Activated CD4-positive, alpha-beta T cell treated with anti-CD3 and anti-CD28 coated beads, Interleukin-2, amount 10 ng/mL, durations not matched to agents 24 days and 14 days (primary cell): Measurements from ENCODE around the gene MGMT. TPM values are rescaled to one million over a fixed set of nuclear protein-coding genes. Genes with fewer than 3 reads are reported as not detected.

ENCODE experiments used
- DNase-seq: peaks from one replicate; pipeline ENCODE4 v3.0.0; 2022
- H3K27ac Mint-ChIP-seq: one replicate; pipeline ENCODE4 v1.8.0; 2022; ENCODE audit warnings: mild to moderate bottlenecking, mixed read lengths
- H3K27me3 Mint-ChIP-seq: one replicate; pipeline ENCODE4 v1.8.0; 2022; ENCODE audit warnings: mixed read lengths
- H3K36me3 Mint-ChIP-seq: one replicate; pipeline ENCODE4 v1.8.0; 2022; ENCODE audit warnings: low read depth, mild to moderate bottlenecking, mixed read lengths
- H3K4me1 Mint-ChIP-seq: one replicate; pipeline ENCODE4 v1.8.0; 2021; ENCODE audit warnings: mixed read lengths
- H3K4me3 Mint-ChIP-seq: one replicate; pipeline ENCODE4 v1.8.0; 2022; ENCODE audit warnings: mild to moderate bottlenecking, moderate library complexity, mixed read lengths
- H3K9me3 Mint-ChIP-seq: one replicate; pipeline ENCODE4 v1.8.0; 2021; ENCODE audit warnings: mixed read lengths
- intact Hi-C: fragments of 100-400 bp; cut with micrococcal nuclease; formaldehyde crosslinking; loops from one replicate; pipeline ENCODE4 v1.15.1; 2023
- total RNA-seq: library from RNA; stranded (reverse); gene quantifications from 2 replicates; pipeline ENCODE4 v1.2.3, GENCODE V29; 2022

Gene MGMT
- total RNA-seq, 1 donor from 2014 or later, result 19.5 TPM

DNA sequence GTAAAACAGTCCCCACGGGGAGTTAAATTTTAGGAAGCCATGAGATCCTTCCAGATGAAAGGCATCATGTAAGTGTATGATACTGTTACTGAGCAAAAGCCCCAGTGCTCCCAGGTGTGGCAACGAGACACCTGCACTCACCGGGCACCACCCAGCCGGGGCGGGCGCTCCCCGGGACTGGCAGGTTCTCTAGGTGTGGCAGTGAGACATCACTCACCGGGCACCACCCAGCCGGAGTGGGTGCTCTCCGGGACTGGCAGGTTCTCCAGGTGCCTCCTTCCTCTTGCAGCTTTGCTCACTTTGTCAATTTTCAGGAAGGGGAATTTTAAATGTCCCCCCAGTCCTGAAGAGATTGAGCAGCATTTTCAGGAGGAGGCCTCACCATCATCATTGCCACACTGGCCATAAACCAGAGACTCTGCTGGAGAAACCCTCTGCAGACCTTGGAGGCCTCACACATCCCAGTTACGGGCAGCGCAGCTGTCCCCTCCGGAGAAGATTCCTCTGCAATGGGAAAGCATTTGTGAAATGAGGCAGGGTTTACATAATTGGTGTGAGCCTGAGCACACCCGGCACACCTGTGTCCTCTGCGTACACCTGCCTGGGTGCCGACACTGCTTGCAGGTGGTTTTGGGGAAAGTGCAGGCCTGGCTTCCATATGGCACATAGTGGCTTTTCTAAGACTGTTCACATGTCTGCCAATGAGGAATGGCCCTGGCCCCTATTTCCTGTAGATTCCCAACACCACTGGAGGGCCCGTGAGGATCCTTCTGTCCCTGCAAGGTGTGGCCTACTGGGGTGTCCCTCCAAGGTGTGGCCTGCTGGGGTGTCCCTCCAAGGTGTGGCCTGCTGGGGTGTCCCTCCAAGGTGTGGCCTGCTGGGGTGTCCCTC lies 305.7 kb downstream of the MGMT start:
- no peaks in the 10 kb centered on the region for H3K27me3 Mint-ChIP-seq
- no peak for DNase-seq
- H3K4me1 Mint-ChIP-seq, result no peaks in the 10 kb centered on the region
- intact Hi-C loops, result no loop called here
- H3K4me3 Mint-ChIP-seq, result no peak overlapping the region
- H3K27ac Mint-ChIP-seq, result no peak overlapping the region
- H3K36me3 Mint-ChIP-seq, result no peaks in the 10 kb centered on the region
- H3K9me3 Mint-ChIP-seq, result peaks cover 1% of the 10 kb centered on the region

DNA sequence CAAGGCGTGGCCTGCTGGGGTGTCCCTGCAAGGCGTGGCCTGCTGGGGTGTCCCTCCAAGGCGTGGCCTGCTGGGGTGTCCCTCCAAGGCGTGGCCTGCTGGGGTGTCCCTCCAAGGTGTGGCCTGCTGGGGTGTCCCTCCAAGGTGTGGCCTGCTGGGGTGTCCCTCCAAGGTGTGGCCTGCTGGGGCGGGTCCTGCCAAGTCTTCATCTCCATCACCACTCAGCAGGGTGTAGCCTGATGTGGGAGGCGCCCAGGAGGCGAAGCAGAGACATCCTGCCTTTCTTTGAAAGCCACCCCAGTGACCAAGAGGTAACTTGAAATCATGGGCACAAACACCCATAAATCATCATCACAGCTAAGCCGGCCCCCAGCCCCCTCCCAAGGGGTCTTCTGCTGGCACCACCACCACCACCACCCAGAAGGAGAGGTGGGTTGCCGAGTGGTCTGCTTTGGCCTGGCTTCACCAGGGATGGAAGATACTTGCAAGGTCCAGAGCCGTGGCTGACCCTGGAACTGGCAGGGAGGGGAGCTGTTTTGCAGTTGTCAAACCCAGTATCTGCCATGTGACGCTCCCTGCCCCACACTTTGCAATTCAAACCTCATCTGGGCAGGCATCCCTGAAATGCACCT lies 306.4 kb downstream of the MGMT start:
- H3K36me3 Mint-ChIP-seq, result no peaks in the 10 kb centered on the region
- H3K27me3 Mint-ChIP-seq, result no peaks in the 10 kb centered on the region
- intact Hi-C loops, result no loop called here
- no peaks in the 10 kb centered on the region for H3K4me1 Mint-ChIP-seq
- DNase-seq, result no peak
- peaks cover 3% of the 10 kb centered on the region for H3K9me3 Mint-ChIP-seq
- H3K4me3 Mint-ChIP-seq, result no peak overlapping the region
- no peak overlapping the region for H3K27ac Mint-ChIP-seq

DNA sequence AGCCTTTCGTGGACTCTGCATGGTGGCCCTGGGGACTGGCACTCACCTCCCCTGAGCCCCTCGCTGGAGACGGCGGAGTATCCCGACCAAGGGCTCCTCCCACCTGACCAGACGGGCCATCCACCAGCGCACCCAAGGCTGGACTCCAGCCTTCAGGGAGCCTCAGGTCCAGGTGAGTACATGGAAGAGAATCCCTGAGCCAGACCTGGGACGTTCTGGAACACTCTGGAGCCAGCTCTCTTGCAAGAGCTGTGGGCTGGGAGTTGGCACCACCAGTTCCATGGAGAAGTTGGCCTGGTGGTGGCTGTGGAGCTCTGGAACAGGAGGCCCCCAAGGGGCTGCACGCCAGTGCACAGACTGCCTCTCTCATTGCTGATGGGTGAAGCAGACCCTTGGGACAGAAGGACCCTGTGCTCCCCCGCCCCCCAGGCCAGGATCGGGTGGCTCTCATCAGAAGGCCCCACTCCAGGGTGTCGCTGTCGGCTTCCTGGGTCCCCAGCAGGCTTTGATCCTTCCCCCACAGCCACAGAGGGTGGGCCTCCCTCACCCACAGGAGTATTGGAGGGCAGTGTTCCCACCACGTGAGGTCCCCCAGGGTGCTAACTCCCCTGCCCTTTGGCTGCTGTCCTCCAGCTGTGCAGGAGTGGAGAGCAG lies 307.2 kb downstream of the MGMT start:
- no peaks in the 10 kb centered on the region for H3K4me1 Mint-ChIP-seq
- H3K27ac Mint-ChIP-seq, result no peak overlapping the region
- DNase-seq, result no peak
- intact Hi-C loops, result no loop called here
- no peaks in the 10 kb centered on the region for H3K36me3 Mint-ChIP-seq
- H3K4me3 Mint-ChIP-seq, result no peak overlapping the region
- peaks cover 3% of the 10 kb centered on the region for H3K9me3 Mint-ChIP-seq
- no peaks in the 10 kb centered on the region for H3K27me3 Mint-ChIP-seq

DNA sequence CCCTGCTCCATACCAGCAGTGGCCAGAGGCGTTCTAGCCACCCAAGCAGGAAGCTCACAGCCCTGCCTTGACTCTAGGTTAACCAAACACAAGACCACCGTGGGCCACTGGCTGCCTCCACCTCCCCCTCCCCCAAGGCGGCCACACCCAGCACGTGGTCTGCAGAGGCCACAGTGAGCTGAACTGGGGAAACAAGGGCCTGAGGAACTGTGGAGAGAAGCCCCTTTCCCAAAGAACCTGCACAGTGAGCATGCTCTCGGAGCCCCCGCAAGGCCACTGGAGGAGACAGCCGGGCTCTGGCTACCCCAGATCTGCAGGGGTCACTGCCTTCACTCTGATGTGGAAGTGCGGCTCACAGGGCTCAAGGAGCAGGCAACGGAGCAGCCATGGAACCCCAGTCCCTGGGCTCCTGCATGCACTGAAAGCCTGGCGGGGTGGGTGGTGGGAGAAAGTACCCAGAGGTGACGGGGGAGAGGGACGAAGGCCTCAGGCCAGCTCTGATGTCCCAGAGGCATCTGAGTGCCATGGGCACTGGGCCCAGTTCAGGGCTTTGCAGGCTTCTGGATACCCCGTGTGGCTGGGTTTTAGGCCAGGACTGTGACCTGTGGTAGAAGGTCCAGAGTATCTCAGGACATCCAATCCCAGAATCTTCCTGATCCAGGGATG lies 307.8 kb downstream of the MGMT start:
- no peak for DNase-seq
- no peaks in the 10 kb centered on the region for H3K4me1 Mint-ChIP-seq
- no peaks in the 10 kb centered on the region for H3K36me3 Mint-ChIP-seq
- H3K27me3 Mint-ChIP-seq, result no peaks in the 10 kb centered on the region
- H3K27ac Mint-ChIP-seq, result no peak overlapping the region
- H3K9me3 Mint-ChIP-seq, result peaks cover 3% of the 10 kb centered on the region
- no peak overlapping the region for H3K4me3 Mint-ChIP-seq
- intact Hi-C loops, result no loop called here

DNA sequence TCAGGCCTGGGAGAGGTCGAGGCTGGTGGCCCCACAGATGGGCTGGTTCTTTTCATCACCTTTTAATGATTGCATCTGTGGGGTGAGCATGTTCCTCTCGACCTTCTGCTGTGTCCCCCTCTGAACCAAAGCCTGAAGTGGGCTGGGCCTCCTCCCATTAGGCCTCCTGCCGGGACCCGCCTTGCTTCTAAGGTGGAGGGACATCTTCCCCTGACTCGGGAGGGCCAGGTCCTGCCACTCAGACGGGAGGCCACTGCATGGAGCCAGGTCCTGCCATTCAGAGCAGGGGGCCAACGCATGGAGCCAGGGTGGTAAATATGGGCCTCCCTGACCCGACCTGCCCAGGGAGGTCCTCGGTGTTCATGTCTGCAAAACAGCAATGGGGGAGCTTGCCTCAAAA lies 308.6 kb downstream of the MGMT start:
- intact Hi-C loops, result no loop called here
- Mint-ChIP-seq H3K4me3 (no peak overlapping the region), H3K36me3 (no peaks in the 10 kb centered on the region), H3K9me3 (peaks cover 3% of the 10 kb centered on the region), H3K27ac (no peak overlapping the region), H3K4me1 (no peaks in the 10 kb centered on the region), H3K27me3 (no peaks in the 10 kb centered on the region)
- no peak for DNase-seq

DNA sequence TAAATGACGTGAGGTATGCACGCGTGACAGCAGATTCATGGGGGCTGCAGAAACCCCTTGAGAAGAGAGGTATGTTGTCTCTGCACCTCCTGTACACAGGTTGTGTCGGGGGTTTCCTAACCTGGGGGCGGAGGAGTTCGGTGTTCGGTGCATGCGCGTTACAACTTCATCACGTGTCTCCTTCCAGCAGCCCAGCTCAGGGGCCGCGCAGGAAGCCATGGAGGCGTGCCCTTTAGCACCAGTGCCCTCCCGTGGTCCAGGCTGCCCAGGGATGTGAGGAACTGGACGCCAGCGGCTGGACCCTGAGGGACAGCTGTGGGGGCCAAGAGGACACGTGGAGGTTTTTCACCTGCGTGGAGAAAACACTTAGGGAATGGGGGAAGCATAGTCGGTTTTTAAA lies 310.6 kb downstream of the MGMT start:
- no peaks in the 10 kb centered on the region for H3K27me3 Mint-ChIP-seq
- H3K4me3 Mint-ChIP-seq, result no peak overlapping the region
- peaks cover 3% of the 10 kb centered on the region for H3K9me3 Mint-ChIP-seq
- no peaks in the 10 kb centered on the region for H3K36me3 Mint-ChIP-seq
- DNase-seq, result no peak
- intact Hi-C loops, result no loop called here
- H3K4me1 Mint-ChIP-seq, result no peaks in the 10 kb centered on the region
- H3K27ac Mint-ChIP-seq, result no peak overlapping the region

DNA sequence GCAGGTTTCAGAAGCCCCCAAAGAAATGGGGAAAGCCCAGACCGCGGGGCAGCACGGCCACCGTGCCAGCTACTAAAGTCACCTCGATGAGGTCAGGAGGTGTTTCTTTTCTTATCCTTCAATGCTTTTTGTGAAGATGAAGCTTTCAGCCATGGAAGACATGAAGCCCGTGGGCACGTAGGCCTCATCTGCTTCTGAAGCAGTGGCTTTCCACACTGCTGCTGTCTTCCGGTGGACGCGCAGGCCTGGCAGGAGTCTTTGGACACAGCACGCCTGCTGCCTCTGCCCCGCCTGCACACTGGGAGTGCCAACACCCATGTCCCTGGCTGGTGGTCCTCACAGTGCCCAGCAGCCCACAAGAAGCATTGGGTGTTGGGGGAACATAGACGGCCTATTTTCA lies 311.5 kb downstream of the MGMT start:
- Mint-ChIP-seq H3K36me3 (no peaks in the 10 kb centered on the region), H3K27me3 (no peaks in the 10 kb centered on the region), H3K4me3 (no peak overlapping the region), H3K4me1 (no peaks in the 10 kb centered on the region), H3K9me3 (peaks cover 3% of the 10 kb centered on the region), H3K27ac (no peak overlapping the region)
- intact Hi-C loops, result no loop called here
- DNase-seq, result no peak

DNA sequence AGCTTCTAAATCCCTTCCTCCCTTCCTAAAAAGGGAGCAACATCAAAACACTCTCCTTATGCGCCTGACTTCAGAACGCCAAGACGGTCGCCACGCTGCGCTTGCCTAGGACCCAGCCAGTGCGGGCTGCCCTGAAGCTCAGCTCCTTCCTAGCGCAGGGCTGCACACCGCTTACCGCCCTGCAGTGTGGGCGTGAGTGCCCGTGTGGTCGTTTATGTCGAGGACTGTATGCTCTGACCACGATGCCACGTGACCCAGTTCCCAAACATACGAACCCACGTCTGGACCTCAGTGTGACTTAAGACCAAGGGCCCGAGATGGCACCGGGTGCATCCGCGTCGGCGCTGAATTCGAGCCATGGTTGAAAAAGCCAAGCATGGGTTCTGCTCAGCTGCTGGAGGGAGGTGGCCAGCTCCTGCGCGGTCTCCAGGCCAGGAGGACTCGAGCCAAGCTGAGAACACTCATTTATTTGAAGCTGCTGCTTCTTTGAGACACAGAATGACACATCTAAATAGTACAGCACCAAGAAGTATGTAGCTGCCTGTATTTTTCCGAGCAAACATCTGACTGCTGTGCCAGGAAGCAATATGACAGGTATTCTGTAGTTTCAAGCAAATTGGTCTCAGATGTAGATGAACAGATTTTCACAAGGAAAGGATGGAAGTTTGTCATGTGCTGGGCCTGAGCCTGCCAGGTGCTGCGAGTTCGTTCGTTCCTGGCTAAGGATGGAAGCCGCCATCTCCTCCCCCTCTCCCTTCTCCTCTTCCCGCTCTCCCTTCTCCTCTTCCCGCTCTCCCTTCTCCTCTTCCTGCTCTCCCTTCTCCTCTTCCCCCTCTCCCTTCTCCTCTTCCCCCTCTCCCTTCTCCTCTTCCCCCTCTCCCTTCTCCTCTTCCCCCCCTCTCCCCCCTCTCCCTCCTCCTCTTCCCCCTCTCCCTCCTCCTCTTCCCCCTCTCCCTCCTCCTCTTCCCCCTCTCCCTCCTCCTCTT lies 312.4 kb downstream of the MGMT start:
- no peaks in the 10 kb centered on the region for H3K27me3 Mint-ChIP-seq
- no peak overlapping the region for H3K27ac Mint-ChIP-seq
- H3K9me3 Mint-ChIP-seq, result peaks cover 3% of the 10 kb centered on the region
- no peak for DNase-seq
- intact Hi-C loops, result no loop called here
- H3K36me3 Mint-ChIP-seq, result no peaks in the 10 kb centered on the region
- no peaks in the 10 kb centered on the region for H3K4me1 Mint-ChIP-seq
- H3K4me3 Mint-ChIP-seq, result no peak overlapping the region

DNA sequence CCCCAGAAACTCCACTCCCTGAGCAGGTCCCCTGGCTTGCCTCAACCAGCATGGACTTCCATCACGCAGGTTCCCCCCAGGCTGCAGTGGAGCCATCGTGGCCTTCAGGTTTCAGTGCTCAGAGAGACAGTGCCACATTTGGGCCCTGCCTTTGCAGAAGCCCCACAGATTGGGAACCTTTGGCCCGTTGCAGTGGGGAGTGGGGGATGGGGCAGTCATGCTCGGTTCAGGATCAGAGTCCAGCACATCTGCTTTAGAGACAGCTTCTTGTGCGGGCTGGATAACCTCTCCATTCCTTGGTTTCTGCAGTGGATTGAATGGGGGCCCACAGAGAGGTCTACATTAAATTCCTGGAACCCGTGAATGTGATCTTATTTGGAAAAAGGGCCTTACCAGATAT lies 313.2 kb downstream of the MGMT start:
- Mint-ChIP-seq H3K4me3 (no peak overlapping the region), H3K27ac (no peak overlapping the region), H3K36me3 (no peaks in the 10 kb centered on the region), H3K9me3 (peaks cover 3% of the 10 kb centered on the region), H3K27me3 (no peaks in the 10 kb centered on the region), H3K4me1 (no peaks in the 10 kb centered on the region)
- intact Hi-C loops, result no loop called here
- no peak for DNase-seq

DNA sequence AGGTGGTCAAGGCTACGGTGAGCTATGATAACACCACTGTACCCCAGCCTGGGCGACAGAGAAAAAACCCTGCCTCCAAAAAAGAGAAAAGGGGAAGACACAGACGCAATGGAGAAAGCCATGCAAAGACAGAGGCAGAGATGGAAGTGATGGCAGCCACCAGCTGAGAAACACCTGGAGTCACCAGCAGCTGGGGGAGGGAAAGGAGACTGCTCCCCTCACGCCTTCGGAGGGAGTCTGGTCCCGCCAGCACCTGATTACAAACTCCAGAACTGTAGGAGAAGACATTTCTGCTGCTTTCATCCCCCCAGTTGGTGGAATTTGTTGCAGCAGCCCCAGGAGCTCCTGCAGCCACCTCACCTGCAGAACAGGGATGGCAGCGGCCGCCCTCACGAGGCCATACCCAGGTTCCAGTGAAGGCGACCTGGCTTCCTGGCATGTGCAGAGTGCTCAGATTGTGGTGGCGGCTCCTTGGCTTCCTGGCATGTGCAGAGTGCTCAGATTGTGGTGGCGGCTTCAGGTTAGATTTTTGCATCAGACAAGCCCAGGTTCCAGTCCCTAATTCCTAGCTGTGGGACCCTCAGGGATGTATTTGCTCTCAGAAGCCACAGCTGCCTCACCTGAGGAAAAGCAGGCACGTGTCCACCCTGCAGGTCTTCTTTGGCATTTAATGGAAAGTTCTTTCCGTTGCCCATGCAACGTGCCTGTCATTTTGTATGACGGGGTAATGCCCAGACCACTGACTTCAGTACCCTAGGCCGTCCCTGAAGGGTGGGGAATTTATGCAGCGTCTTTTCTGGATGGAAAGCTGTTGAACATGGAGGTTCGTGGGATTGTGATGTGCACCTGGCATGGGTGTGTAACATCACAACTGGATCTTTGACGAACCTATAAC lies 314.1 kb downstream of the MGMT start:
- DNase-seq, result no peak
- no peak overlapping the region for H3K27ac Mint-ChIP-seq
- H3K36me3 Mint-ChIP-seq, result no peaks in the 10 kb centered on the region
- H3K27me3 Mint-ChIP-seq, result no peaks in the 10 kb centered on the region
- no peak overlapping the region for H3K4me3 Mint-ChIP-seq
- H3K4me1 Mint-ChIP-seq, result no peaks in the 10 kb centered on the region
- intact Hi-C loops, result no loop called here
- H3K9me3 Mint-ChIP-seq, result peaks cover 3% of the 10 kb centered on the region

DNA sequence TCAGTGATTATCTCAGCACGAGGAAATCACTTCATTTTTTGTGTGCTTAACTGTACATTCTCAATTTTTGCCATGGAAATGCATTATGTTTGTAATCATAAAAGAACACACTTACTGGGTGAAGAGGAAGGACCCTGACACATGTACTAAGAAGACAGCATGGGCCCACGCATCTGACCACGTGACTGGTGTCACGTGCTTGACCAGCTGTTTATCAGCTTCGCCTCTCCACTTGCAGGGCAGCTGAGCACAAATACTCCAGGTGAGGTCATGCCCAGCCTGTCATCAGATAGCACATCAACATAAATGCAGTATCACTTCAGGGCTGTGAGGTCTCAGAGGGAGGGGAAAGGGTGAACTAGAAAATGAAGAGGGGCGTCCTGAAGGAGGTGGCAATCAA lies 317.2 kb downstream of the MGMT start:
- no peak overlapping the region for H3K27ac Mint-ChIP-seq

DNA sequence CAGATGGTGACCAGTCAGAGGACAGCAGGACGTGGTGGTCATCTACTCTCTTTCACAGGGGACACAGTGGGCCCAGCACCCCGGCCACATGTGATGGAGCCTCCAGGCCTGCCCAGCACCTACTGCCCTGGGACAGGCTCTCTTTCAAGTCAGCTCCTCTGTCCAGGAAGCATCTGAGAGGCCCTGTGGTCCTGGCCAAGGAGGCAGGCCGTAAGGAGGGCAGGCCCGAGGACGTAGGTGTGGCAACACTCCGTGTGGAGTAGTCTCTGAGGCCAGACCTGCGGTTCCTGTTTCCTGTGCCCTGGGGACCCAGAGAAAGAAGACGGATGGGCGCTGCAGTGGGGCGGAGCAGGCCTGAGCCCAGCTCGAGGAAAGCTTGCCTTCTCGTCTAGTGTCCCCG lies 317.9 kb downstream of the MGMT start:
- H3K4me1 Mint-ChIP-seq, result no peaks in the 10 kb centered on the region
- H3K27ac Mint-ChIP-seq, result no peak overlapping the region
- DNase-seq, result no peak
- intact Hi-C loops, result no loop called here
- H3K36me3 Mint-ChIP-seq, result no peaks in the 10 kb centered on the region
- H3K9me3 Mint-ChIP-seq, result peaks cover 4% of the 10 kb centered on the region
- H3K4me3 Mint-ChIP-seq, result no peak overlapping the region
- no peaks in the 10 kb centered on the region for H3K27me3 Mint-ChIP-seq

More for the DNA sequence above, 317.2 kb downstream of the MGMT start:
- Mint-ChIP-seq H3K4me1 (no peaks in the 10 kb centered on the region), H3K4me3 (no peak overlapping the region), H3K27me3 (no peaks in the 10 kb centered on the region), H3K36me3 (no peaks in the 10 kb centered on the region), H3K9me3 (peaks cover 4% of the 10 kb centered on the region)
- intact Hi-C loops, result no loop called here
- no peak for DNase-seq
